DMS53 treated with DMSO at 0.1 percent for 48 hours (cell line): ENCODE measurements around the gene FUT7.
A peak's percentile ranks its signal among the peaks of the same experiment; 100 is the strongest.

Experiments
- DNase-seq: peaks from one replicate; lab custom pipeline; 2025; ENCODE audit not compliant: unreplicated experiment; lab: John Stamatoyannopoulos, UW

Gene FUT7, protein sequence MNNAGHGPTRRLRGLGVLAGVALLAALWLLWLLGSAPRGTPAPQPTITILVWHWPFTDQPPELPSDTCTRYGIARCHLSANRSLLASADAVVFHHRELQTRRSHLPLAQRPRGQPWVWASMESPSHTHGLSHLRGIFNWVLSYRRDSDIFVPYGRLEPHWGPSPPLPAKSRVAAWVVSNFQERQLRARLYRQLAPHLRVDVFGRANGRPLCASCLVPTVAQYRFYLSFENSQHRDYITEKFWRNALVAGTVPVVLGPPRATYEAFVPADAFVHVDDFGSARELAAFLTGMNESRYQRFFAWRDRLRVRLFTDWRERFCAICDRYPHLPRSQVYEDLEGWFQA

DNA sequence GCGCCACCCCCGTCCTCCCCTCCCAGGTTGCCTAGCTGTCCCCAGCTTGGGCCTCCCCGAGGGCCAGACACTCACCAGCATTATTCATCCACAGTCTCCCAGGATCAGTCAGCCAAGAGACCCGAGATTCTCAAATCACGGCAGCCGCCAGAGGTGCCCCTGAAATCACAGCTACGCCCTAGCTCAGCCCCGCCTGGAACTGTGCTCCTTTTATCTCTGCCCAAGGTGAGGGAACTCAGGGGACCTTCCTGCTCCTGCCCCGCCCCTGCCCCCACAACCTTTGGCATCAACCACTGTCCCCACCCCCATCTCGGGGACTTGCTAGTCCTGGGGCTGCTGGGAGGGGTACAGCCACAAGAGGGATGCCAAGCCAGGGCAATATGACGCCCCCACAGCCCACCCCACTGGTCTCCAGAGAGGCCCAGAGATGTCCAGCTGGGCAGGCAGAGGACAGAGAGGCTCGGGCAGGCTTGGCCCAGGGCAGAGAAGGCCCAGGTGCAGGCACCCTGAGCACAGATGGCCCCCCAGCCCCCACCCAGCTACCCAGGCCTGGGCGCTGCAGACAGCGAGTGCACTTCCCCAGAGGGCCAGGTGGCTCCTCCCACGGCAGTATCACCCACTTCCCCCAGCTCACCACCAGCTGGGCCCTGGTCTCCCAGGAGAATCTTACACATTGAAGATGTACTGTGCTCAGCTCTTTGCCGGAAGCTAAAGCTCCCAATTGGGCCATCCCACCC, at the start of gene FUT7:
Gene FUT7 (minus strand): TSS at position 185 of the 737 bp plus-strand sequence. CDS start 97 bp downstream, at position 88.
- no peak for DNase-seq

DNA sequence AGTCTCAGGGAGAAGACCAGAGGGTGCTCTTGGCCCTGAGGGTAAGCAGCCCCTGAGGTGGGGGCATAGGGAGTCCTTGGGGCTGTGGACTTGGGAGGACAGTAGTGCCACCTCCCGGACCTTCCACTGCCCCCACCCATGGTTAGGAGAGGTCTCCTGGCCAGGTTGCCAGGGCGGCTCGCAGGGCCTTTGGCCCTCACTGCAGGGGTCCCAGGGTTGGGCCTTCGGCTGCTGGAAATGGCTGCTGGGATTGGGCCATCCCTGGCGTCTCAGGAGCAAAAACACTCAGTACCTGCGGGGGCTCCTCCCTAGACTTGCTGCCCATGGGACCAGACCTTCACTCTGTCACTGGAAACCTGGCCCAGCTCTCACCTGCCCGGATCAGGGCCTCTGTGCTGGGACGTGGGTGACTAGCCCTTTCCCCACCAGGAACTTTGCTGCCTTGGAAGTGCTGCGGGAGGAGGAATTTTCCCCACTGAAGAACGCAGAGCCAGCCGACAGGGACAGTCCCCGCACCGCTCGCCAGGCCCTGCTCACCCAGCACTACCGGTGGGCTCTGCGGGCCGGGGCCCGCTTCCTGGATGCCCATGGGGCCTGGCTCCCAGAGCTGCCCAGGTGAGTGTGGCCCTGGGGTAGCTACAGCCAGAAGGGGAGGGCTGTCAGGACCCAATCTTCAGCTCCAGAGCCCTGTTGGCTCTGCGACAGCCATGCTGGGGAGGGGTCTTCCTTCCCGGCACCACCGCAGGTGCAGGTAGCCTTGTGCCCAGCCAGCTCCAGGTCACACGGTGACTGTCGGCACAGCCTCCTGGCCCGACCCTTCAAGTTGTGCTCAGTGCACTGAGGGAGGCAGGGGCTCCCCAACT, 48.6 kb upstream of the FUT7 start:
- DNase-seq, result no peak

DNA sequence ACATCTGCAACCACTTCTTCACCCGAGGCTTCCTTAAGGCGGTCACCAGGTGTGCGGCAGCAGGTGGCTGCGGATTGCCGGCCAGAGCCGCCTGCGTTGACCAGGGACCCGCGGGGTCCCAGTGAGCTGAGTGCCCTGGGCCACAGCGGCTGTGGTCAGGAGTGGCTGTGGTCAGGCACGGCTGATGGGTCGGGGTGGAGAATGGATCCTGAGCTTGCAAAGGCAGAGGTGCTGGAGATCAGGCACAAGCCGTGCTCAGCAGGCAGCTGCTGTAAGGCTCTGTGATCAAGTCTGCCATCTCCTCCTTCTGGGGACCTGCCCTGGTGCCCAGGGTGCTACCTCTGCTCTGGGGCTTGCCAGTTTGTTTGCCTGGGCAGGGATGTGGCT, 47.5 kb upstream of the FUT7 start:
- DNase-seq, result no peak

DNA sequence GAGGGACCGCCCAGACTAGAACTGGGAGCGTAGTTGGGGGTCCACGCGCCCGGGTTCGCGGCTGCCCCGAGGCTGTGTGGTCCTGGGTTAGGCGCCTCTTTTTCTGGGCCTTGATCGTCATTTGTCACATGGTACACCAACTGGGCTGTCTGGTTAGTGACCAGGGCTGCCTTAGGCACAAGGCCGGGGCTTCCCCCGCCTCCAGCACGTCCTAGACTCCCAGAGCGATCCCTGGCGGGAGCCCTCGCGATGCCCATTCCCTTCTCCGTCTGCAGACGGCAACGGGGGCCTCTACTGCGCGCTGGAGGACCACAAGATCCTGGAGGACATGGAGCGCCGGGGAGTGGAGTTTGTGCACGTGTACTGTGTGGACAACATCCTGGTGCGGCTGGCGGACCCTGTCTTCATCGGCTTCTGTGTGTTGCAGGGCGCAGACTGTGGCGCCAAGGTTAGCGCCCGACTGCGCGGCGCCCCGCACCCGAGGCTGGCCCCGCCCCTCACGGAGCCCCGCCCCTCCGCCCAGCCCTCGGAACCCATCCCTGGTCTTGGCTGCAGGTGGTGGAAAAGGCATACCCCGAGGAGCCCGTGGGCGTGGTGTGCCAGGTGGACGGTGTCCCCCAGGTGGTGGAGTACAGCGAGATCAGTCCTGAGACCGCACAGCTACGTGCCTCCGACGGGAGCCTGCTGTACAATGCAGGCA, 47.0 kb upstream of the FUT7 start:
- peak; percentile 48 for DNase-seq

DNA sequence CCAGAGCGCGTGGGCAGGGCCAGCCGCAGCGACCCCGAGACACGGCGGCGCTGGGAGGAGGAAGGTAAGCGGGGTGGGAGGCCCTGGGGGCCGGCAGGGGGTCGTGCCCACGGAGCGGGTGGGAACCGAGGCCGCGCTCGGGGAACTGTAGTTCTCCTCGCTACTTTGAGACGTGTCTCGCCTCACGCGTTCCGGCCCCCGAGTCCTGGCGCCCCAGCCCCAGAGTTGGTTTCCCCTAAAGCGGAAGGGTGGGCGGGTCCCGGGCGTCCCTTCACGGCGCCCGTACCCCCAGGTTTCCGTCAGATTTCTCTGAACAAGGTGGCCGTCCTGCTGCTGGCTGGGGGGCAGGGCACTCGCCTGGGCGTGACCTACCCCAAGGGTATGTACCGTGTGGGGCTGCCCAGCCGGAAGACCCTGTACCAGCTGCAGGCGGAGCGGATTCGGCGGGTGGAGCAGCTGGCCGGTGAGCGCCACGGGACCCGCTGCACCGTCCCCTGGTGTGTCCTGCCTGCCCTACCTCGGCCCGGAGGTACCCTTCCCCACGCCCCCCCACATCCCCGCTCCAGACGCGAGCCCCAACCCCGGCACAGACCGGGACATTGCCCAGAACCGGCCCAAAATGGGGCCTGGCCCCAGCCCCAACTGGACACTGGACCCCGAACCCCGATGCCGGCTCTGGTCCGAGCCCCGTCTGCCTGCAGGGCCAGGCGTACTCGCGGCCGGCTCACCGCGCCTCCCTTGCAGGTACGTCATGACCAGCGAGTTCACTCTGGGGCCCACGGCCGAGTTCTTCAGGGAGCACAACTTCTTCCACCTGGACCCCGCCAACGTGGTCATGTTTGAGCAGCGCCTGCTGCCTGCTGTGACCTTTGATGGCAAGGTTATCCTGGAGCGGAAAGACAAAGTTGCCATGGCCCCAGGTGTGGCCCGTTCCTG, 46.1 kb upstream of the FUT7 start:
- DNase-seq, result peak; percentile 26

DNA sequence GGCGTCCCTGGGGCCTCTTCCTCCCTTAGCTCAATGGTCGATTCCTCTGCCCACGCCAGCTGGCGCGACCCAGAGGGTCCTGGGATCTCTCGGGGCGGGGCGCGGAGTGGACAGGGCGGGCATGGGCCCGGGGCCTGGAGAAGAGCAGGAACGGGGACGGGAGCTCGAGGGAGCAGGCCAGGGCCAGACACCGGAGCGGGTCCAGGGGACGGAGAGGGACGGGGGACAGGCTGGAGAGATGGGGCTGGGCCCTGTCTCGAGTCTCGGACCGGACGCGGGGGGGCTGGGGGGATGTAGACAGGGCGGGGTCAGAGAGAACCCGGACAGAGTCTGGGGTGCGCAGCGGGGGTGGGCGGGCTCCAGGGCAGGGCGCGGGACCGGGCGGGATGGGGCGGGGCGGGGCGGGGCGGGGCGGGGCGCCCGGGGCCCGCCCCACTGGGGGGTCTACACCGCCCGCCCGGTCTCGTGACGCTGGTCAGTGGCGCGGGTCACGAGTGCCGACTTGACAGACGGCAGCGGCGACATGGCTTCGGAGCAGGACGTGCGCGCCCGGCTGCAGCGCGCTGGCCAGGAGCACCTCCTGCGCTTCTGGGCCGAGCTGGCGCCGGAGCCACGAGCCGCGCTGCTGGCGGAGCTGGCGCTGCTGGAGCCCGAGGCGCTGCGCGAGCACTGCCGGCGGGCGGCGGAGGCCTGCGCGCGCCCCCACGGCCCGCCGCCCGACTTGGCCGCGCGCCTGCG, 45.3 kb upstream of the FUT7 start, which contains the start of gene UAP1L1:
Gene UAP1L1 (plus strand): TSS at position 508 of the 738 bp plus-strand sequence. CDS start 16 bp downstream, at position 524.
- DNase-seq, result peak; percentile 40

DNA sequence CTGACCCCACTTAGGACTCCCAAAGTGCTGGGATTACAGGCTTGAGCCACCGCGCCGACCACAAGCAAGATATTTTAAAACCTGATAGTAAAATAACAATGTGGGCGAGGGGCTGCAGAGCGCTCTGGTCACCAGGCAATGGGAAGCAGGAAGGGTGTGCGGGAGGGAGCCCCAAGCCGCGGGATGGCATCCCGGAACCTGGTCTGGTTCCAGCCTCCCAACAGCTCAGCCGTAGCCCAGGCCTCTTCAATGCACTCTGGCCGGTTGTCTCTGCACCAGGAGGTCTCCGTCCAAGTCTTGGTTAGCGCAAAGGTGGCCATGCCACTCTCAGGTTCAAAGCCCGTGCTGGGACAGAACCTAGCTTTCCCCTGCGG, 44.7 kb upstream of the FUT7 start:
- no peak for DNase-seq

DNA sequence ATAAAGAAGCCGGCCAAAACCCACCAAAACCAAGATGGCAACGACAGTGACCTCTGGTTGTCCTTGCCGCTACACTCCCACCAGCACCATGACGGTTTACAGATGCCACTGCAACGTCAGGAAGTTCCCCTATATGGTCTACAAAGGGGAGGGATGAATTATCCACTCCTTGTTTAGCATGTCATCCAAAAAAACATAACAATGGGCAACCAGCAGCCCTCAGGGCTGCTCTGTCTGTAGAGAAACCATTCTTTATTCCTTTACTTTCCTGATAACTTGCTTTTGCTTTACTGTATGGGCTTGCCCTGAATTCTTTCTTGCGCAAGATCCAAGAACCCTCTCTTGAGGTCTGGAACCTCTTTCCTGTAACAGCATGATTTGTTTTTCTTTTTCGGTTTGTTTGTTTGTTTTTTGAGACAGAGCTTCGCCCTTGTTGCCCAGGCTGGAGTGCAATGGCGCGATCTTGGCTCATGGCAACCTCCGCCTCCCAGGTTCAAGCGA, 43.4 kb upstream of the FUT7 start:
- no peak for DNase-seq

DNA sequence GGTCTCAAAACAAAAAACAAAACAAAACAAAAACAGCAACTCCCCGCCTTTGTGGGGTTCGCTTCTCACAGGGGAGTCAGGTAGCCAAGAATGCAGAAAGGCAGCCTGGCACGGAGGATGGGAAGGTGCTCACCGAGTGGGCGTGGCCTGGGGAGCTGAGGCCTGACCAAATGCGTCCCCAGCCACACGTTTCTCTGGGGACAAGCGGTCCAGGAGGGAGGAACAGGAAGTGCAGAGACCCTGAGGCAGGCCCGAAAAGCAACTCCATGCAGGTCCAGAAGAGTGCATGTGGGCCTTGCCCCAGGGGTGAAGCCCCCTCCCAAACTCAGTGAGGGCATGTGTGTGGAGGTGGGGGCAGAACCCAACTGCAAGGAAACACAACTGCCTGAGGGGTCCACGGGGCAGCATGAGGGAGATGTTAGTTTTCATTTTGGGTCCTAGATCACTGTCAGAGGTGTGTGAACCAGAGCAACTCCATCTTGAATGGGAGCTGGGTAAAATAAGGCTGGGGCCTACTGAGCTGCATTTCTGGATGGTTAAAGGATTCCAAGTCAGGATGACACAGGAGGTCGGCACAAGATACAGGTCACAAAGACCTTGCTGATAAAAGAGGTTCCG, 42.9 kb upstream of the FUT7 start:
- no peak for DNase-seq

DNA sequence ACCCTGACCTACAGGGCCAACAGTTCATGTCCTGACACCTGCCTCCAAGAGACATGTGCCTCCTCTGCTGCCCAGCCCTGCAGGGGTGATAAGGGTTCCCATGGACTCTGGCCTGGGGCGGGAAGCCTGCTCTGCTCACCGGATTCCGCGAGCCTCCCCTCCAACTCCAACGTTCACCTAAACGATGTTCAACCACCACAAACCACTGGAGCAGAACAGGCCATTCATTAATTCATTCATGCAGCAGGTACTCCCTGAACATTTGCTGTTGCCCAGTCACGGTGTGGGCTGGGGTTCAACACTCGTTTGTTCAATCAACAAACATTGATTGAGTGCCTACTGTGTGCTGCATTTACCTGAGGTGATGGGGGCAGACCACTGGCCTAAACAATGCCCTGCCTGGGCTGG, 42.1 kb upstream of the FUT7 start:
- no peak for DNase-seq

DNA sequence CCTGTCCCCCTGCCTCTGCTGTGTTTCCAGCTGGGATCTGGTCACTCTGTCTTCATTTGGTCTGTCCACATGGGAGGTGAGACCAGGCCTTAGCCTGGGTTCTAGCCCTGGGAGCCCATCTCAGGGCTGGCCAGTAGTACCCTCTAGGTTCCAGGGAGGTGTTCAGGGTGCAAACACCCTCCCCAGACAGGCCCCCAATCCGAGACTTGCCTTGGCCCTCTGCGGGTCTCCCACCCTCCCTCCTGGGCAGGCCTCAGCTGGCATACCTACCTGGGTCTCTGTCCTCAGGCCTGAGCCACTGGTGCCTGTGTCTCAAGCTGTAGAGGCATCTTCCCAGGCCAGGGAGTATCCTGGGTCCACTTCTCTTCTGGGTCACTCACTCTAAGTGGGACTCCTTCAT, 39.4 kb upstream of the FUT7 start:
- DNase-seq, result no peak

DNA sequence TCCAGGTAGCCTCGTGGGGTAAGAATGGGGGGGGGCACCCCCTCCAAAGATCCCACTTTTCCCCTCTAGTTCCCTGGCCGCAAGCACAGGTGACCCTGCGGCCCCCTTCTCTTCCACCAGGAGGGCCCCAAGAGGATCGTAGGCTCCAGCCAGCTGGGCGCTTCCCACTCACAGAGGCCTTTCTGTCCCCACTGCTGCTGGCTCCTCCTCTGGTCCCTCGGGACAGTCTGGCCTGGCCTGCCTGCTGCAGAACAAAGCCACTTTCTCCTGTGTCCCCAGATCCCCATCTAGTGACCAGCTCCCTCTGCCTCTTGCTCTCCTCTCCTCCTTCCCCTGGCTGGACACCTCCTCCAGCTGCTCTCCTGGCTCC, 39.0 kb upstream of the FUT7 start:
- DNase-seq, result peak; percentile 55

DNA sequence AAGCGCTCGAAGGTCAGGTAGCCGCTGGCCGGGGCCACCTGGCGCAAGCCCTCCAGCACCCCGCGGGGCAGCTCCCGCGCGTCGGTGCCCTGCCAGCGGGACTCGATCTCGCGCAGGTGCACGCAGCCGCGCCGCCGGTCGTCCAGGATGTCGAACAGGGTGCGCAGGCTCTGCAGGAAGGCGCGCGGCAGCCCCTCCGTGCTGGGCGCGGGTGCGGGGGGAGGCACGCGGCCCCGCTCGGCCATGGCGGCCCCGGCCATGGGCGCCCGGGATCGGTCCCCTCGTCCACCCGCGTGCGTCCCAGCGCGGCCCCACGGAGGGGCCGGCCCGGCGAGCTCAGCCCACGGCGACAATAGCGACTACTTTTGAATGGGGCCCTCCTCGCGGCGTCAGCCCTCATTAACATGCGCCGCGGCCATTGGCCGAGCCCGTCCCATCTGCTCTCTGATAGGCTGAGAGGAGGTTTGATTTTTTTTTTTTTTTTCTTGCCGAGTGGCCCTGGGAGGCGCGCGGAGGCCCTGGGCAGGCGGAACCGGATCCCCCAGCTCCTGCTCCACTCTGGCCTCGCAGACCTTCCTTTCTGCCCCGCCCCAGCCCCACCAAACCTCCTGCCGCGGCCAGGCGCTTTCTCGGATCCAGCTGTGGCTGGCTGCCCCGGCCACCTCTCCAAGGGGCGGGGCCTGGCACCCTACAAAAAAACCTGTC, 38.5 kb upstream of the FUT7 start, which contains the start of gene SAPCD2:
Gene SAPCD2 (minus strand): TSS at position 357 of the 705 bp plus-strand sequence. CDS start 97 bp downstream, at position 260.
- peak; percentile 92 for DNase-seq

DNA sequence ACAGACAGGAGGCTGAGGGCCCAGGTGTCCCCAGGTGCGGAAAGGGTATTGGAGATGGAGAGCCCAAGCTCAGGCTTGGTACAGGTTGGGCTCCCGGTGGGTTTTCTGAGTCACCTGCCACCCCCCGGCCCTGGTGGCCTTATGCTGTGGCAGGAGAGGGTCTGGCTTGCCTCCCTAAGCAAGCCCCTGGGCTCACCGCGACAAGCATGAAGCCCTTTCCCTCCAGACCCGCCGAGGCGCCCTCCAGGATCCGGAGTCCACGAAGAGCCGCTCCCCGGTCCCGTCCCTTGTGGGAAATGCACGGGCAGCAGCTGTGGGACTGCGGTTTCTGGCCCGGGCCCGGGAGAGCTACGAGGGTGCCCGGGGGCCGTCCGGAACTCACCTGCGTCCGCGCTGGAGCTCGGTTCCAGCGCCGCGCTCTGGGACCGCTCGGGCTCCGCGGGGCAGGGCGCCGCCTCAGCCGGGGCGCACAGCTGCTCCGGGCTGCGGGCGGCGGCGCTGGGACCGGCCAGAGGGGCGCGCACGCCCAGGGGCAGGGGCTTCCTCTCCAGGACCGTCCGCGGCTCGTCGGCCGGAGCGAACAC, 37.7 kb upstream of the FUT7 start:
- DNase-seq, result no peak

DNA sequence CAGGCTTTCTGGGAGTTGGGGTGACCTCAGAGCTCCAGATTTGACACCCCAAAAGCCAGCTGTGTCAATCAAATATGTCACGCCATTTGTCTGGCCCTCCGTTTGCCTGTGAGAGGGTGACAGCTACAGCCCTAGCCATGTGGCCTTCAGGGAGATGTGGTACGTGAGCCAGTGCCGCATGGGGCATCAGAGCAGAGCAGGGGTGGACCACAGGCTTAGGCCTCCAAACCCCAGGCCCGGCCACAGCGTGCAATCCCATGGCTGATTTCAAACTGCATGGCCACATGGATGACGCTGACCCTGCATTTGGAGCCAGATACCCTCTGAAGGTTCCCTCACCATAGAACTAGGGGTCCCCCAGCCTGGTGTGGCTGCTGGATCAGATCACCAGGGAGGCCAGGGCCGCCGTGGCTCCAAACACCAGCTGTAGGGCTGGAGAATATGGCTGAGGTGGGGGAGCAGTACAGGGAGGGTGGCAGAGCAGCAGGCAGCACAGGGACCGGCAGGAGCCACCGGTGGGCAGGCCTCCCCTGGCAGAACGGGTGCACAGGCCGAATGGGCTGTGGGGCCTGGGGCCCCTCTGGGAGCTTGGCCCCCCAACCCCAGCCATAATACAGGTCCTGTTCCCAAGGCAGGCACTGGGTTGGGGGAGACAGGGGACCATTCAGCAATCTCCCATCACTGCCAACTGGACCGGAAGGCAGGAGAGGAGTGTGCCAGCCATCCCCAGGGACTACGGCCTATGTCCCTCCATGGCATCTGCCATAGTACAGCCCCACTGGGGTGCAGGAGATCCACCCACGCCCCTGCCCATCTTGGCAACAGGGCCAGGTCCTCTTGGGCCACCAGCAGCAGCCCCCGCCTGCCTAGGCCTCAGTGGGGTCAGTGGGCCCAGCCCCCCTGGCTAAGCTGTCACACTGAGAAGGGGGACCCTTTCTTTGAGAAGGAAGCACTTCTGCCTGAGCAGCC, 36.9 kb upstream of the FUT7 start:
- DNase-seq, result no peak

DNA sequence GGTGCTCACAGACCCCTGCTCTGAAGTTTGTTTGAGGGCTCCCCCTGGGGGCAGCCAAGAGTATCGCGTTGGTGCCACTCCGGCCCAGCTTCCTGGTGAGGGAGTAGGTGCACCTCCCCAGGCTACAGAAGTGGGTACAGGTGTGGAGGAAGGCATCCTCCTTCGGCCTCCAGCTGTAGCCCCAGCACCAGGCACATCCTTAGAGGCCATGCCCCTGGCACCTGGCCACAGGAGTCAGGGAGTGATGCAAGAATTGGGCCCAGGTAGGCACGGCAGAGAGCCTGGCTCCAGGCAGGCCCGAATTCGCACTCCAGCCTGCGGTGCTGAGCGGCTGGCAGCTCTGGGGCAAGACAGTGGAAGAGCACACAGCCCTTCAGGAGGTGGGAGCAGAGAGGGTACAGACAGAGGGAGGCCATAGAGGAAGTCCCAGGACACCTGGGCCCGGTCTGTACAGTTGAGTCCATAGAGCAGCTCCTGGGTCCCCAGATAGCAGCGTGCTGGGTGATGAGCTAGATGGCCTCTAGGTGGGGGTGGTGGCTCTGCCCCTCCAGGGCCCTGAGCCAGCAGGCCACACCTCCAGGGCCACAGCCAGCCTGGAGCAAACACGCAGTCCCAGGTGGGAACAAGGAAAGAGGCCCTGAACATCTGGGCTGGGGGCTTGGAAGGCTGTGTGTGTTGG, 36.1 kb upstream of the FUT7 start:
- DNase-seq, result peak; percentile 86
